Spleen (tissue), 7 donors: ENCODE measurements around the gene INVS.

Source experiments
- POLR2A ChIP-seq, 3 donors: fragments of 450-650 bp; IDR thresholded peaks; one replicate each; pipeline ENCODE4 v1.5.1; 2017; ENCODE audit warnings: antibody characterized with exemption in 3 of 3, mild to moderate bottlenecking in 1 of 3
- POLR2AphosphoS5 ChIP-seq, 3 donors: sonication (generic); formaldehyde crosslinking; IDR thresholded peaks; one replicate each; pipeline ENCODE4 v1.5.1; 2017; ENCODE audit warnings: antibody characterized with exemption in 3 of 3
- TF ChIP-seq, protein P1 (sequence below), 11 experiments: fragments of 200-600 bp in 7 of 11; fragments of 450-650 bp in 4 of 11; sonication (generic) in 4 of 11; IDR thresholded peaks in 8 of 11; conservative IDR thresholded peaks in 3 of 11; 1 replicate in 7 of 11; 2 replicates in 4 of 11; pipeline versions ENCODE4 v1.4.0 to v1.8.0; 2016 to 2021; ENCODE audit warnings: antibody characterized with exemption in 11 of 11, inconsistent platforms in 4 of 11, mild to moderate bottlenecking in 1 of 11
- donor health status: DM: no; HTN: no; CAD: no; lungs with moderate emphysema.
- donor health status: DM: no; HTN: no; CAD: no.
- donor health status: DM: no; HTN: no; CAD: no.

DNA sequence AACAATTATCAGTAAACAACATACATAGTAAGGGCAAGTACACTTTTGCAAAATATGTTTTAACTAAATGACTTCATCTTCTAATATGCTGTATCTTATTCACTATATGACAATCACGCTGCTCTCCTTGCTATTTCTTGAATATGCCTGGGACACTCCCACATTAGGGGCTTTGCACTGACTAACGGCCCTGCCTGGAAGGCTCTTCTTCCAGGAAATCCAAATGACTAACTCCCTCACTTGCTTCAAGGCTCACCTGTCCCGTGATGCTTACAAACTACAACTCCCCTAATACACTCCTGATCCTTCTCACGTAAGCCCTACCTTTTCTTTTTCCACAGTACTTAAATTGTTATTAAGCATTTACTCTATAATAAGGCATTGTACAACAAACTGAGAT, 10.8 kb upstream of the INVS start:
- TF ChIP-seq, protein P1, sequence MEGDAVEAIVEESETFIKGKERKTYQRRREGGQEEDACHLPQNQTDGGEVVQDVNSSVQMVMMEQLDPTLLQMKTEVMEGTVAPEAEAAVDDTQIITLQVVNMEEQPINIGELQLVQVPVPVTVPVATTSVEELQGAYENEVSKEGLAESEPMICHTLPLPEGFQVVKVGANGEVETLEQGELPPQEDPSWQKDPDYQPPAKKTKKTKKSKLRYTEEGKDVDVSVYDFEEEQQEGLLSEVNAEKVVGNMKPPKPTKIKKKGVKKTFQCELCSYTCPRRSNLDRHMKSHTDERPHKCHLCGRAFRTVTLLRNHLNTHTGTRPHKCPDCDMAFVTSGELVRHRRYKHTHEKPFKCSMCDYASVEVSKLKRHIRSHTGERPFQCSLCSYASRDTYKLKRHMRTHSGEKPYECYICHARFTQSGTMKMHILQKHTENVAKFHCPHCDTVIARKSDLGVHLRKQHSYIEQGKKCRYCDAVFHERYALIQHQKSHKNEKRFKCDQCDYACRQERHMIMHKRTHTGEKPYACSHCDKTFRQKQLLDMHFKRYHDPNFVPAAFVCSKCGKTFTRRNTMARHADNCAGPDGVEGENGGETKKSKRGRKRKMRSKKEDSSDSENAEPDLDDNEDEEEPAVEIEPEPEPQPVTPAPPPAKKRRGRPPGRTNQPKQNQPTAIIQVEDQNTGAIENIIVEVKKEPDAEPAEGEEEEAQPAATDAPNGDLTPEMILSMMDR (IDR thresholded peaks at IDR 0.05 in 8 of 11, conservative IDR thresholded peaks at IDR 0.05 in 3 of 11), result no peak
- TF ChIP-seq POLR2AphosphoS5 (IDR thresholded peaks at IDR 0.05) (no peak), POLR2A (IDR thresholded peaks at IDR 0.05) (no peak)
